Transverse colon (tissue), 4 donors: ENCODE results near the gene ACTA2. TPM values are rescaled to one million over a fixed set of nuclear protein-coding genes. Genes with fewer than 3 reads are reported as not detected.

Experiments
- small RNA-seq, 4 donors: library from RNA; depleted of rRNA; stranded (forward); fragments of <200 nt; gene quantifications; one replicate each; pipeline ENCODE3, GENCODE V24; 2016
- total RNA-seq, 4 donors: library from RNA; depleted of rRNA; stranded (reverse); fragments of >200 nt; gene quantifications; one replicate each; pipeline ENCODE4 v1.1.0, GENCODE V29; 2016

The ACTA2 gene
- total RNA-seq, 4 donors from 2014 or later: 403 to 1,827 (median 457) TPM

Small RNAs within 50 kb of the gene (small RNA-seq; reads per million reads assigned to genes)
- gene RF02116: 0 reads per million in 4 donors

Other genes starting within 250 kb of the ACTA2 start
- gene LIPK, start 246.5 kb downstream of the ACTA2 start, total RNA-seq: not detected
- gene LIPN, start 192.8 kb downstream of the ACTA2 start, total RNA-seq: under 1 TPM in 1 of 4 donors, not detected in 3; 0.48 TPM
- gene LIPM, start 150.0 kb downstream of the ACTA2 start, total RNA-seq: not detected
- gene ANKRD22, start 100.9 kb downstream of the ACTA2 start, total RNA-seq: 10 to 100 TPM in 1 of 4 donors, 1 to 10 TPM in 2, not detected in 1; 3.0 to 12.2 (median 6.1) TPM
- gene STAMBPL1, start 72.5 kb downstream of the ACTA2 start, total RNA-seq: 100 to 1,000 TPM in 3 of 4 donors, 10 to 100 TPM in 1; 74.8 to 176 (median 134) TPM
- gene FAS, start 38.0 kb upstream of the ACTA2 start, total RNA-seq: 10 to 100 TPM in 3 of 4 donors, 1 to 10 TPM in 1; 9.0 to 58.5 (median 53.6) TPM